ENCODE results near the gene SLC4A5.

The SLC4A5 gene

GRCh38 chr2:74253971-74254310 is 89.3 kb downstream of the SLC4A5 start:
- Mint-ChIP-seq H3K36me3 (ENCODE audit: low read depth) (no peaks in the 10 kb centered on the region), H3K4me1 (ENCODE audit: low read depth) (peaks cover 2% of the 10 kb centered on the region), H3K27ac (no peak overlapping the region), H3K27me3 (ENCODE audit: low read depth) (no peaks in the 10 kb centered on the region), H3K4me3 (no peak overlapping the region), H3K9me3 (no peaks in the 10 kb centered on the region)

GRCh38 chr2:74253306-74253970 is 89.8 kb downstream of the SLC4A5 start:
- Mint-ChIP-seq H3K4me1 (ENCODE audit: low read depth) (peaks cover 2% of the 10 kb centered on the region), H3K27ac (no peak overlapping the region), H3K36me3 (ENCODE audit: low read depth) (no peaks in the 10 kb centered on the region)

GRCh38 chr2:74252862-74253261 is 90.4 kb downstream of the SLC4A5 start:
- Mint-ChIP-seq H3K36me3 (ENCODE audit: low read depth) (no peaks in the 10 kb centered on the region), H3K4me1 (ENCODE audit: low read depth) (peaks cover 2% of the 10 kb centered on the region), H3K9me3 (no peaks in the 10 kb centered on the region), H3K4me3 (no peak overlapping the region), H3K27ac (no peak overlapping the region), H3K27me3 (ENCODE audit: low read depth) (no peaks in the 10 kb centered on the region)

More at GRCh38 chr2:74253306-74253970, 89.8 kb downstream of the SLC4A5 start:
- no peaks in the 10 kb centered on the region for H3K9me3 Mint-ChIP-seq
- no peaks in the 10 kb centered on the region for H3K27me3 Mint-ChIP-seq (ENCODE audit: low read depth)
- no peak overlapping the region for H3K4me3 Mint-ChIP-seq

GRCh38 chr2:74252036-74252435 is 91.2 kb downstream of the SLC4A5 start:
- H3K9me3 Mint-ChIP-seq = no peaks in the 10 kb centered on the region
- H3K36me3 Mint-ChIP-seq (ENCODE audit: low read depth) = no peaks in the 10 kb centered on the region
- no peaks in the 10 kb centered on the region for H3K27me3 Mint-ChIP-seq (ENCODE audit: low read depth)
- H3K4me1 Mint-ChIP-seq (ENCODE audit: low read depth) = peaks cover 2% of the 10 kb centered on the region
- no peak overlapping the region for H3K4me3 Mint-ChIP-seq
- no peak overlapping the region for H3K27ac Mint-ChIP-seq

- Mint-ChIP-seq H3K9me3 (no peaks in the 10 kb centered on the region), H3K36me3 (ENCODE audit: low read depth) (no peaks in the 10 kb centered on the region), H3K4me1 (ENCODE audit: low read depth) (peaks cover 2% of the 10 kb centered on the region), H3K4me3 (no peak overlapping the region), H3K27me3 (ENCODE audit: low read depth) (no peaks in the 10 kb centered on the region), H3K27ac (no peak overlapping the region)
Observed at GRCh38 chr2:74250189-74250631, 93.0 kb downstream of the SLC4A5 start.

GRCh38 chr2:74249406-74250122 is 93.7 kb downstream of the SLC4A5 start:
- Mint-ChIP-seq H3K4me1 (ENCODE audit: low read depth) (peaks cover 2% of the 10 kb centered on the region), H3K27ac (no peak overlapping the region), H3K9me3 (no peaks in the 10 kb centered on the region), H3K4me3 (no peak overlapping the region), H3K36me3 (ENCODE audit: low read depth) (no peaks in the 10 kb centered on the region), H3K27me3 (ENCODE audit: low read depth) (no peaks in the 10 kb centered on the region)

GRCh38 chr2:74246496-74247195 is 96.6 kb downstream of the SLC4A5 start:
- H3K4me1 Mint-ChIP-seq (ENCODE audit: low read depth) = peaks cover 2% of the 10 kb centered on the region
- no peak overlapping the region for H3K27ac Mint-ChIP-seq
- H3K9me3 Mint-ChIP-seq = no peaks in the 10 kb centered on the region
- no peak overlapping the region for H3K4me3 Mint-ChIP-seq
- no peaks in the 10 kb centered on the region for H3K36me3 Mint-ChIP-seq (ENCODE audit: low read depth)
- no peaks in the 10 kb centered on the region for H3K27me3 Mint-ChIP-seq (ENCODE audit: low read depth)

- Mint-ChIP-seq H3K27me3 (ENCODE audit: low read depth) (peaks cover 7% of the 10 kb centered on the region), H3K4me1 (ENCODE audit: low read depth) (no peaks in the 10 kb centered on the region), H3K4me3 (no peak overlapping the region), H3K36me3 (ENCODE audit: low read depth) (no peaks in the 10 kb centered on the region), H3K9me3 (no peaks in the 10 kb centered on the region), H3K27ac (no peak overlapping the region)
Observed at GRCh38 chr2:74244286-74244685, 98.9 kb downstream of the SLC4A5 start.

GRCh38 chr2:74242354-74243071 is 100.7 kb downstream of the SLC4A5 start:
- Mint-ChIP-seq H3K4me1 (ENCODE audit: low read depth) (no peaks in the 10 kb centered on the region), H3K9me3 (no peaks in the 10 kb centered on the region), H3K27me3 (ENCODE audit: low read depth) (peaks cover 11% of the 10 kb centered on the region), H3K4me3 (no peak overlapping the region), H3K27ac (no peak overlapping the region), H3K36me3 (ENCODE audit: low read depth) (no peaks in the 10 kb centered on the region)

GRCh38 chr2:74239346-74239745 is 103.9 kb downstream of the SLC4A5 start:
- H3K9me3 Mint-ChIP-seq = no peaks in the 10 kb centered on the region
- H3K4me1 Mint-ChIP-seq (ENCODE audit: low read depth) = peaks cover 3% of the 10 kb centered on the region
- H3K27me3 Mint-ChIP-seq (ENCODE audit: low read depth) = peaks cover 14% of the 10 kb centered on the region
- H3K4me3 Mint-ChIP-seq = no peak overlapping the region
- no peaks in the 10 kb centered on the region for H3K36me3 Mint-ChIP-seq (ENCODE audit: low read depth)
- H3K27ac Mint-ChIP-seq = no peak overlapping the region

- H3K27ac Mint-ChIP-seq = no peak overlapping the region
- no peaks in the 10 kb centered on the region for H3K36me3 Mint-ChIP-seq (ENCODE audit: low read depth)
- H3K27me3 Mint-ChIP-seq (ENCODE audit: low read depth) = peaks cover 14% of the 10 kb centered on the region
- H3K9me3 Mint-ChIP-seq = no peaks in the 10 kb centered on the region
- H3K4me1 Mint-ChIP-seq (ENCODE audit: low read depth) = peaks cover 3% of the 10 kb centered on the region
- no peak overlapping the region for H3K4me3 Mint-ChIP-seq
Observed at GRCh38 chr2:74238879-74239278, 104.3 kb downstream of the SLC4A5 start.

GRCh38 chr2:74235041-74235440 is 108.2 kb downstream of the SLC4A5 start:
- Mint-ChIP-seq H3K9me3 (no peaks in the 10 kb centered on the region), H3K27me3 (ENCODE audit: low read depth) (peaks cover 12% of the 10 kb centered on the region), H3K4me3 (no peak overlapping the region), H3K27ac (no peak overlapping the region), H3K36me3 (ENCODE audit: low read depth) (no peaks in the 10 kb centered on the region), H3K4me1 (ENCODE audit: low read depth) (peaks cover 3% of the 10 kb centered on the region)

GRCh38 chr2:74233648-74234047 is 109.6 kb downstream of the SLC4A5 start:
- Mint-ChIP-seq H3K4me3 (no peak overlapping the region), H3K9me3 (no peaks in the 10 kb centered on the region), H3K36me3 (ENCODE audit: low read depth) (no peaks in the 10 kb centered on the region), H3K27me3 (ENCODE audit: low read depth) (peaks cover 5% of the 10 kb centered on the region), H3K4me1 (ENCODE audit: low read depth) (peaks cover 3% of the 10 kb centered on the region), H3K27ac (no peak overlapping the region)

GRCh38 chr2:74232426-74232825 is 110.8 kb downstream of the SLC4A5 start:
- Mint-ChIP-seq H3K27ac (no peak overlapping the region), H3K4me1 (ENCODE audit: low read depth) (peaks cover 3% of the 10 kb centered on the region), H3K4me3 (no peak overlapping the region), H3K36me3 (ENCODE audit: low read depth) (no peaks in the 10 kb centered on the region), H3K27me3 (ENCODE audit: low read depth) (peaks cover 3% of the 10 kb centered on the region), H3K9me3 (no peaks in the 10 kb centered on the region)

Data from T-helper 1 cell treated with Interleukin-12 subunit alpha and Interleukin-12 subunit beta and Interleukin-4 antibody, amounts not matched to agents 30 μg/mL and 1 μg/mL, for 36 hours (primary cell).